GM15510 (cell line): Measurements from ENCODE around the gene HUNK.

ENCODE experiments used
- POLR2A ChIP-seq: IDR thresholded peaks from 3 replicates; pipeline ENCODE4 v1.6.1; 2011; ENCODE audit warnings: borderline replicate concordance; ENCODE audit not compliant: insufficient read length; ENCODE audit errors: extremely low read depth

HUNK gene

DNA sequence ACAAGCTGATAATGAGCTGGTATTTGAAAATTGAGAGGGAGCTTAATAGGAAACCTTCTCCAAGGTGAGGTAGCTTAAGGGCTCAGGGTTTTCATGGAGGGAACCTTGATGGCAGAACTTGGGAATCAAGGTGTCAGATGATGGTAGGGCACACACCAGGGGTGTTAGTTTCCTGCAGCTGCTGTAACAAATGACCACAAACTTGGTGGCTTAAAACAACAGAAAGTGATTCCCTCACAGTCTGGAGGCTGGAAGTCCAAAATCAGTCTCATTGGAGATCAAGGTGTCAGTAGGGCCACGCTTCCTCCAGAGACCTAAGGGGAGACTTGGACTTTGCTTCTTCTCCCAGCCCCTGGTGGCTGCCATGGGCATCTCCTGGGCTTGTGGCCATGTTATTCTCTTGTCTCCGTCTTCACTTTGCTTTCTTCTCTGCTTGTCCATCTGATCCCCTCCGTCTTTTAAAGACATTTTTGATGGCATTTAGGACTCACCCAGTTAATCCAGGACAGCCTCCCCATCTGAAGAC, 45.5 kb downstream of the HUNK start:
- no peak for TF ChIP-seq POLR2A

DNA sequence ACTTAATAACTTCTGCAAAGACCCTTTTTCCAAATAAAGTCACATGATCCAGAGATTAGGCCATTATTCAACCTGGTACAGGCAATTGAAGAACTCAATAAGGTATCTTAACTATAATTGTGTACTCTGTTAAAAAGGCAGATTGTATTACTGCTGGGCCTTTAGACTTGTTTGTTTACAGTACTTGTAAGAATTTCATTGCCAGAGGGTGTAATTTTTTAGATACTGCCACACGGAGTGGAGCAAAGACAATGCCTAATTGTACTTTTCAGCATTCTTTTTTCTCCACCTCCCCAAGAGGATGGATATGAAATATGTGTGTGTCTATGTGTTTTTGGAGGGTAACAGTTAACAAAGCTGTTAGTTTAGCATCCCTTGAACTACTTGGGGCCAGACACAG, 47.5 kb downstream of the HUNK start:
- no peak for TF ChIP-seq POLR2A

DNA sequence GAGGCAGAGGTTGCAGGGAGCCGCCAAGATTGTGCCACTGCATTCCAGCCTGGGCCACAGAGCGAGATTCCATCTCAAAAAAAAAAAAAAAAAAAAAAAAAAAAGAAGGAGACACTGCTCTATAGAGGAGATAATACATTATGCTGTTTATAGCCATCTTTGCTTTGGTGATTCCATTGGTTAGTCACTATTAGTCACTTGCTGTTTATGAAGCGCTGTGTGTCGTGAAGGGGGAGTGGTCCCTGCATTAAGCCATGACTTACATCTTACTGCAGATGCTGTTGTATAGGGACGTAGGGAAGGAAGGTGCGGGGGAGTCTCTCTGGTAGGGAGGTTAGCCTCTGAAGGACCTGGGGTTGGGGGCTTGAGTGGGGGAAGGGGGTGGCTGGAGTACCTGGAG, 48.3 kb downstream of the HUNK start:
- no peak for TF ChIP-seq POLR2A

DNA sequence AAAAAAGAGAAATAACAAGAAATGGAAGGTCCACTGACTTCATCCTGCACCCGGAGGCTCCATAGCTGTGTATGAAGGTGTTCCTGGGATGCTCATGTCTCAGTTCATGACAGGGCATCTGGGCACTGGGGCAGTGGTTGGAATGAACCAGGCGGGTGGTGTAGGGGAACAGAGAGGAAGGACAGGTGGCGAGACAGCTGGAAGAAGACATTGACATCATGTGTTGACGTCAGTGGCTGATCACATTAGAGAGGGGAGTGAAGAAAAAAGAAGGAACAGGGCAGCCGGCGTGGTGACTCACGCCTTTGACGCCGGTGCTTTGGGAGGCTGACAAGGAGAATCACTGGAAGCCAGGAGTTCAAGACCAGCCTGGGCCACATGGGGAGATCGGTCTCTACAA, 50.1 kb downstream of the HUNK start:
- no peak for TF ChIP-seq POLR2A

DNA sequence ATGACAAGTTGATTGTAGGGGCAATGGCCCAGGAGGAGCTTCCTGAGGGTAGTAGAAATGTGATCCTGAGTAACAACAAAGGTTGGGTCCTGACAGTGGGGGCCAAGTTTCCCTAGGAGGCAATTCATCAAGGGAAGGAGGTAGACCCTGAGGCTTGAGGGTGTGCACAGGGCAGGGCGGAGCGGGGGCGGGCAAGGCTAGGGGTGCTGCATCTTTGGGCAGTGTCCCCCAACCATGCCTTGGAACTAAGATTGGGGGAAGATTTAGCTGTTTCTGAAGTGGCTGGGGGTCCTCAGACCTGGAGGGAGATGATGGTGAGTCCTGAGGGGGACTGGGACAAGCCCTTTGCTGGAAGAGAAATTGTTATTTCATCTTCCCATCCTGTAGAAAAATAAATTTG, 50.9 kb downstream of the HUNK start:
- no peak for TF ChIP-seq POLR2A

DNA sequence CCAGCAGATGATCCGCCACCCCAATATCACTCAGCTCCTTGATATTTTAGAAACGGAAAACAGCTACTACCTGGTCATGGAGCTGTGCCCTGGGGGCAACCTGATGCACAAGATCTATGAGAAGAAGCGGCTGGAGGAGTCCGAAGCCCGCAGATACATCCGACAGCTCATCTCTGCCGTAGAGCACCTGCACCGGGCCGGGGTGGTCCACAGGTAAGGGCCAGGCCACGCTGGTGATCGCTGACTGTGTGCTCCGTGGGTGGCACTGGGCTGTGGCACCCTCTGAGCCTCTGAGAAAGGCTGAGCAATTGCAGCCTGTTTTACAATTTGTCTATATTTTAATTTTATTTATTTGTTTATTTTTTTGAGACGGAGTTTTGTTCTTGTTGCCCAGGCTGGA, 51.7 kb downstream of the HUNK start:
- TF ChIP-seq POLR2A = no peak

DNA sequence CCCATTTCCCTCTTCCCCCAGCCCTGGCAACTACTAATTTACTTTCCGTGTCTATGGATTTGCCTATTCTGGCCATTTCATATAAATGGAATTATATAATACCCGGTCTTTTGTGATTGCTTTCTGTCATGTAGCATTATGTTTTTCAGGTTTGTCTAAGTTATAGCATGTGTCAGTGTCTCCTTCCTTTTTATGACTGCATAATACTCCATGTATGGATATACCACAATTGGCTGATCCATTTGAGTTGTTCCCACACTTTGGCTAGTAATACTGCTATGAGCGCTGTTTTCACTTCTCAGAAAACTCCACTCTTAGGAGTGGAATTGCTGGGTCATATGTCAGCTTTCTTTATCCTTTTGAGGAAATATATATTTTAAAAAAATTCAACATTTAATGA, 53.7 kb downstream of the HUNK start:
- no peak for TF ChIP-seq POLR2A

DNA sequence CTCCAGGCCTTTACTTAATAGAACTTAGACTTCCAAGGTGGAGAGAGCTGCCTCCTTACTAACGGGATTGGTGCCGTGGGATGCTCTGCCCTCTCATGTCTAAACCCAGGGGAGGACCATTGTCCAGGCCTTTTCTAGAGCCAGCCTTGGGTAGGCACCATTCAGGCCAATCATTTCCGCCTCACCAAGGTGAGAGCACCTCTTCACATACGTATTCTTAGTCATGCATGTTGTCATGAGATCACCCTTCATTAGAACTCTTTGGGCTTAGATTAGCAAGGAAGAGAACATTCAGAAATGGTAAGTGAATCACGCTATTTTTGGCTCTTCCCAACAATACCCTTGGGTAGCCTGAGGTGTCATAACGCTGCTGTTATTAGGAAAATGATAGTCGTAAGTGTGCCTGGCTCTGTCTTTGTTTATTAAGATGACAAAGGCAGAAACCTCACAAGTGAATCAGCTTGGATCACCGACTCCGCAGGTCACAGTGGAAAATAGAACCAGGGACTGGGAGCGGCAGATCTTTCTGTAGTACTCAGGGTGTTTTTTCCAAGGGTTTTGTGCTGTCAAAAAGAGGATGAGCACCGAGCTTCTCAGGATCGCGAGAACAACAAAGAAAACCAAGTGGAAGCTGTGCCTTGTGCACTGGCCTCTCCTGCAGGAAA, 55.0 kb downstream of the HUNK start:
- no peak for TF ChIP-seq POLR2A

DNA sequence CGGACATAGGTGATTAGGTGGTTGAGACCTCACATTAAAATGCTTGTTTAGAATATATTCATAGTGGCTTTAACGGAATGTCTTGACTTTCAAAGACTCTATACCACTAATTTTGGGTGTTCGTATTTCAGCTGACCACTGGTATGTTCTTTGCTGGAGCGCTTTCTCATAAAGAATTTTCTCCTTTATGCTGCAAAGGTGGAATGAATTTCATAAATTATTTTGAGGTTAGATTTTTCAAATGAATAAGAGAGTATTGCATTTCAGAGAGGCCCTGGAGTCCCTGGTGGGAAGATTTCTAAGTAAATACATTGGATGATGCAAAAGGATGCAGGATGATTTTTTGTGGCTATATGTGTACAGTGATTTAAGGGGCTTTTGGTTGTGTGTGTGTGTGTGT, 55.8 kb downstream of the HUNK start:
- TF ChIP-seq POLR2A = no peak

DNA sequence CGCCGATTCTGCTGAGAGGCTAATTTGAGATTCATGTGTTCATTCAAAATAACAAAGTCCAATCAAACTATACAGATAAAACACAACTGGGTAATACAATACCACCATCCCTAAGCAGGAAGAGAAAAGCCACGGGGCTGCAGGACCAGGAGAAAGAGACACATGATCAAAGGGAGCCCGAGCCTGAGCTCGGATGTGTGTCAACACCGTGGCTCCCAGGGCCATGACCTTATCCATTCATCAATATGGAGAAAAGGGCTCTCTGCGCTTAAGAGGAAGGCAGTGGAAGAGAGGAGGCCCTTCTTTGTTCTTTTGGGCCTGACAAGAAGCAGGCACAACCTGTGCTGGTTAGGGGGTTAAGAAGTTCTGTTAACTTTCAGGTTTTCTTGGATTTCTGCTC, 56.7 kb downstream of the HUNK start:
- no peak for TF ChIP-seq POLR2A

DNA sequence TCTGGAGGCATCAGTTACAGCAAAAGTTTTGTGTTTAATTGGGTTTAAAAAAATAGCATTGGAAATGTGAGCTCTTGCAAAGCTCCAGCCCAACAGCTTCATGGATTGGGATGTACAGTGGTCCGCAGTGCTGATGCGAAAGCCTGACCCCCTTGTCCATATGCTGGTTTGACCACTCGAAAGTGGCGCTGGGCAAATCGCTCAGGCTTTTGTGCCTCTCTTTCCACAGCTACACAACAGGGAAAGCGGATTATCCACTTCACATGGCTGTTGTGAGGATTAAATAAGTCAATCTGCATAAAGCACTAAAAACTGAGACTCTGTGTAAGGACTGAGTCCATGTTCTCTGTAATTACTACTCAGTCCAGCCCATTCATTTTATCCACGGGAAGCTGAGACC, 57.2 kb downstream of the HUNK start:
- TF ChIP-seq POLR2A = no peak

DNA sequence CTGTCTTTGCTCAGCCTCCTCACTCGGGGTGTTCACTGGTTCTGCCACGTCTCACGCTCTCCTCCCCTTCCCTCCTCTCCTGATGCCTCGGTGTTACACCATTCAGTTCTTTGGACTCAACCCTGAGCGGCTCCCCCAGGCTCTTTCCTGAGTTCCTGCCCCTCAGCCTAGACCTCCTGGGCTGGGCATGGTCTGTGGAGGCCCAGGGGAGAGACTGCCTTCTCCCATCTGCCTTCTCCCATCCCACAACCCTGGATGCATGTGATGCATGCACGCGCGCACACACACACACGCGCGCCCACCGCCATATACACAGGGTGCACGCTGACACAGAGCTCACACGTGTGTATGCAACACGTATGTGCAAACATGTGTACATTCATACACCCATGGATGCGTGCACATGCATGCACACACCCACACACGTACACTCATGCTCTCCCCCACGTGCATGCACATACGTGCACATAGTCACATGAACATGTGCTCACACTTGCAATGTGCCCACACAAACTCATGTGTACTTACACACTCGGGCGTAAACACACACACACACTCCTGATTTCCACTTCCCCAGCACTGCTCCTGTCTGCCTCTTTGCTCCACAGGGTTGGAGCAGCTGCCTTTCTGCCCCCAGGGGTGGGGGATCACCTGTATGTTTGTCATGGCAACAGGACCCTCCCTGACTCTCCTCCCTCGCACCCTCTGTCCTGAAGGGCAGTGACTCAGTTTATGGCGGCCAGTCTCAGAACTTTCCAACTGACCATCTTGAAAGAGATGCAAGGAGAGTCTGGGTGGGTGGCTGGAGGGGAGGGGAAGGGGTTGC, 59.0 kb downstream of the HUNK start:
- TF ChIP-seq POLR2A = no peak

DNA sequence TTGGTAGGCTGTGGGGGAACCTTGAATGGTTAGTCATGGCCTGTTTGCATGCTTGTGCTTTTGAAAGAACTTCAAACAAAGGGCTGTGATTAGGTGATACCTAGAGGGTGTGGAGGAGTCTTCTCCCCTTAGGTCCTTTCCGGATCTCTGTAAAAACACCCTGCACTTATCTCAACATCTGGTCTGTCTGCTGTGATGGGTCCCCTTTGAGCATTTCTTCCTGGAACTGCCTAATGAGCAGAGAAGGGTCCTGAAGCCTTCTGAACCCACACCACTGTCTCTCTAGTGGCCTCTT, 59.6 kb downstream of the HUNK start:
- no peak for TF ChIP-seq POLR2A

DNA sequence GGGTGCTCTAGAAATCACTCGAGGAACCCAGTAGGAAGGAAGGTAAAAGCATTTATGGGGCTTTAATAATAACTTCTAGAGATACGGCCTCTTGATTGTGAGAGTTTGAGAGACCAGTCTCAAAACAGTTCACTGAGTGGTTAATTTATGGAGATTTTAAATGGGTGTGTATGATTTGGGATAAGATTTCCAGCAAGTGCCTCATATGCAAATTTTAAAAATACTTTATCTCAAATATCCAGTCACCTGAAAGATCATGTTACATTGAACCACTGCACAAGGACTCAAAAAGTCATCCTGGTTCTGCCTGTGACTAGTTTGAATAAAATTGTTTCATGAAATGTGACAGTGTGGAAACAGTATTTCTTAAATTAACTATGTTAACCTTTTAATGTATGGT, 64.5 kb downstream of the HUNK start:
- TF ChIP-seq POLR2A = no peak

DNA sequence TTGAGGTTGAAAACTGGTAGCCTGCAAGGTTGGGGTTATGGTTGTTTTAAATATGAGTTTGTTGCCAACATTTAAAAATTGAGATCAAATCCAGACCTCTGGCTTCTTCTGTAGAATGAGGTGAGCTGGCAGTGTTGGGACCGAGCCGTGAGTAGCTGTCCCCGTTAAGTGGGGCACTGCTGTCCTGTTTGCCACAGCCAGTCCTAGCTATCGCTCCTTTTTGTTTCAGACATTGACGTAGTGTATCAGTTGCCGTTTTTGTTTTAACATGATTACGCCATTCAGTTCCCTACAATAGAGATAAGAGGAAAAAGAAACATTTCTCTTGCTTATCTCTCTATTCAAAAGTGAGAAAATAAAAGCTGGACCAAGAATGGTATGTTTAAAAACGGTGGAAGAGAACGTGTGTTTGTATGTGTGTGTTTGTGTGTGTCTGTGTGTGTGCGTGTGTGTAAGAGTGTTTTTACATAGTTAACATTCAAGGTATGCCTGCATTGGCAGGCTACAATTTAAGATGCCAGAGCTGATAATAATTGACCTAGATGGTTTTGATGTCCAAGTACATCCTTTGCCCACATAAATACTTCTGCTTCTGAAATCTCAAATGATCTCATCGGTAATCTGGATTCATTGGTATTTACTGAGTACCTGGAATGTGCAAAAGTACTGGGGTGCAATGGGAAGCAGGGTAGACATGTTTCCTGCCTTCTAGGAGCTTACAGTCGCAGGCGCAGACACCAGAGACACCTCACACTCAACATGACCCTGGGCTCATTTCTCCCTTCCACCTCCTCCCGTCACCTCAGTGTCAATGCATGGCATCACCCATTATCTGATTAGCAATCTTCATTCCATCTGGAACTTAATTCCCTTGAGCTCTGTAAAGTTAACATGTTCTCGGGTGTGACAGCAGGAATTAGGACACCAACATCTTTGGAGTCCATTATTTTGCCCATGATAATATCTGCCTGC, 65.8 kb downstream of the HUNK start:
- TF ChIP-seq POLR2A = no peak
